NCI-H1694 (cell line): ENCODE data around the gene EXD3.

Experiments used
- DNase-seq: peaks from one replicate; lab custom pipeline; 2025; lab: John Stamatoyannopoulos, UW

The EXD3 gene

GRCh38 chr9:137317718-137318511 is 105.0 kb downstream of the EXD3 start:
- DNase-seq: no peak

DNA sequence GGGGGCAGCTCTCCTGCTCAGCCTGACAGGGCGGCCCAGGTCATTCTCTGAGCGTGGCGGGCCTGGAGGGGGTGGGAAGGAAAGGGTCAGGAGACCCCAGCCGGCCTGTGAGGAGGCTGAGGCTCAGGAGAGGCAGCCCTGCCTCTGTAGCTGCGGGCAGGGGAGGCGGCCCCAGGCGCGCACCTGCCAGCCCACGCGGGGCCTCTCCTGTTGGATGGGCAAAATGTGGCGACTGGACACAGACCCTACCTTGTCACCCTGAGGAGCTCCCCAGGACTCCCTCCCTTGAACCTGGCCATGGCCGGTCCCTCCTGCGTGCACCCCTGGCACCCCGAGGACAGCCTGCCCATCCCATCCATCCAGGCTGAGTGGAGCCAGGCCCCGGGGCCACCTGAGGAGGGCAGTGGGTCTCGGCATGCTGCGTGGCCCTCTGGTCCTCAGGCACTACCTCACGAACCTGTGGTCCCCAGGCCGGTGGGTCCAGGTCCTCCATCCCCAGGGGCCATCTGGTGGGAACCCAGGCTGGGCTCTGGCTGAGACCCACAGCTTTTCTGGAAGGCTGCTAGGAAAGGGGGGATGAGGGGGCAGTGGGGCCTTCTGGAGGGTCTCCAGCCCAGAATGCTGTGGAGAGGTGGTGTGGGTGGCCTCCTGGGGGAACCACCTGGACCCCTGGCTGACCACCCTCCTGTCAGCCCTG is 105.8 kb downstream of the EXD3 start:
- no peak for DNase-seq

GRCh38 chr9:137316012-137316981 is 106.7 kb downstream of the EXD3 start:
- DNase-seq: no peak

DNA sequence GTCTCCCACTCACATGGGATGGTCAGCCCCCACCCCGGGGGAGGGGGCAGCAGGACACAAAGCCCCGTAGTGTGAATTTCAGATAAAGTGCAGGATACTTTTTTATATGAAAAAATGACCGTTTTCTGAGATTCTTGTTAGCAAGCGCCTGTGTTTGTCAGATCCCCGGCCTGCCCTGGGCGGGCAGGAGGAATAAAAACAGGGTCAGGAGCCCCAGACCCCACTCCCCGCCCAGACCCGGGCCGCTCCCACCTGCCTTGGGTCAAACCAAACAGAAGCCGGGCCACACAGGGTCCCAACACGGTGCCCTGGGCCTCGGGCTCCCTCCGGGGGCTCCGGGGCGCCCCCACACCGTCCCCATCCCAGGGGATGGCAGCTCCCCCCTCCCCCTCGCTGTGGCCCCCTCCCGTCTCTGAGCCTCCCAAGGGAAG is 107.4 kb downstream of the EXD3 start:
- no peak for DNase-seq

GRCh38 chr9:137314561-137315560 is 108.1 kb downstream of the EXD3 start:
- DNase-seq: no peak

- no peak for DNase-seq
Measured at GRCh38 chr9:137313956-137314560, 108.9 kb downstream of the EXD3 start.

DNA sequence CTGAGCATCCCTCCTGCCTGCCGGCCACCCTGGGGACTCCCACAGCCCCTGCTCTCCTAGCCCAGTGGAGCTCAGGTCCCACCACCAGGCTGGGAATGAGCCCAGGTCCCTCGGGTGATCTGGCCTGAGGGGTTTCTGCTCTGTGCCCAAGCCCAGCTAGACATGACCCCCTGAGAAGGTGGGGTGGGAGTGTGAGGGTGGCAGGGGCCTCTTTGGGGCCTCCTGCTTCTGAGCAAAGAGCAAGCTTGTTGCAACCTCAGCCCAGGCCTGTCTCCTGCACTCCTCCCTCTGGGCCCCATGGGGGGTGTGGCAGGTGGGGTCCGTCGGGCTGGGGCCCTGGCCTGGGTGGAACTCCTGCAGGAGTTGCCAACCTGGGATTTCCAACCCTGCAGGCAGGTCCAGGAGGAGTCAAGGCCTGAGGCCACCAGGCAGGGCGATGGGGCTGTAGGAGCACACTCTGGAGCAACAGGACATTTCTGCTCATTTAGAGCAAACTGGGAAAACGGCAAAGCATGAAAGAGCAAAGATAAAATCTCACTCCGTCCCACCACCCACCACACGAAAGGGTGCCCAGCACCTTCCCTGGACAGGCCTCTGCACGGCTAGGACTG is 109.5 kb downstream of the EXD3 start:
- no peak for DNase-seq

DNA sequence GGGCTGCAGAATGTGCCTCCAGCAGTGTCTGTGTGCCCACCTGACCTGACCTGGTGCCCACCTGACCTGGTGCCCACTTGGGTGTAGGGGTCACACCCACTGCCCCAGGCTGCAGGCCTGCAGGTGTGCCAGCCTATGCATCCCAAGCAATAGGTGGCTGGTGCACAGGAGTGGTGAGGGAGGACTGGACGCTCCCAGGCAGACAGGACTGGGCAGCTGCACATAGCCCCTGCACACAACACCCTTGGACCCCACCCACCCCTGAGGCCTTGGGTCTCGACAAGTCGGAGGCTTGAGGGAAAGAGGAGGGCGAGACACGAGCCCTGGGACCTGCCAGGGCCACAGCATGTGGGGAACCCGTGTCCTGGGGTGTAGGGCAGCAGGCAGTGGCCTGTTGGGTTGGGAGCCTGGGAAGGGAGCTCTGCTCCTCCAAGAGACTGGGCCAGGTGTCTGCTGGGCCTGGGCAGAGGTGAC is 110.1 kb downstream of the EXD3 start:
- DNase-seq: no peak

GRCh38 chr9:137311986-137312851 is 110.7 kb downstream of the EXD3 start:
- DNase-seq: no peak

DNA sequence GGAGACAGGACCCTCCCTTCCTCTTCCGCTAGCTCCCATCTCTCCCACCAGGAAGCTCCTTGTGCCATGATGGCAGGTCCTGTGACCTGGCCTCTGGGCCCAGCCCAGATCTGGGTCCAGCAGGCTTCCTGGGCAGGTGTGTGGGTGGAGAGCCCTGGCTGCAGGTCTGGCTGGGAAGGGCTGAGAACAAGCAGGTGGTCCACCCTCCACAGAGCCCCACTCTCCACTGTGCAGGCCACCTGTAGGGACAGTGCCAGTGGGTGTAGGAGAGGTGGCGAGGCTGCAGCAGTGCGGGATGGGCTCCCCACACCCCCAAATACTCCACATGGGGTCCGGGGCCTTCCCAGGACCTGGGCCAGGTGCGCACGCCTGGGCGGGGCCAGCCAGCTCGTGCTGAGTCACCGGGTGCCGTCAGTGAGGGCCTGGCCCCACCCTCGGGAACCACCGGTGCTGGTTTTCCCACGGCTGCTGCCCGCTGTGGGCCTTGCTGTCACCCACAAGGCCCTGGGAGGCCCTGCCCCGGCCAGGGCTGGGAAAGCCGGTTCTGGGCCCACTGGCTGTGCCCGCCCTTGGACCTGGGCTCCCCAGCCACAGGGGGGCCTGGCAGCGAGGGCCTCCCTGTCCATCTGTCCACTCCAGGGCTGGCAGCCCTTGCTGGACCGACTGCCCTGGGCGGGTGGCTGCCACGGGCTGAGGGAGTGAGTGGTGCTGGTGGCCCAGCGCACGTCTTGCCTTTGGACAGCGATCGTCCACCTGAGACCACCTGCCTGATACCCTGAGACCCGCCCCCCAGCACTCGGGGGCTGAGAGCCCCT is 111.6 kb downstream of the EXD3 start:
- DNase-seq: no peak

DNA sequence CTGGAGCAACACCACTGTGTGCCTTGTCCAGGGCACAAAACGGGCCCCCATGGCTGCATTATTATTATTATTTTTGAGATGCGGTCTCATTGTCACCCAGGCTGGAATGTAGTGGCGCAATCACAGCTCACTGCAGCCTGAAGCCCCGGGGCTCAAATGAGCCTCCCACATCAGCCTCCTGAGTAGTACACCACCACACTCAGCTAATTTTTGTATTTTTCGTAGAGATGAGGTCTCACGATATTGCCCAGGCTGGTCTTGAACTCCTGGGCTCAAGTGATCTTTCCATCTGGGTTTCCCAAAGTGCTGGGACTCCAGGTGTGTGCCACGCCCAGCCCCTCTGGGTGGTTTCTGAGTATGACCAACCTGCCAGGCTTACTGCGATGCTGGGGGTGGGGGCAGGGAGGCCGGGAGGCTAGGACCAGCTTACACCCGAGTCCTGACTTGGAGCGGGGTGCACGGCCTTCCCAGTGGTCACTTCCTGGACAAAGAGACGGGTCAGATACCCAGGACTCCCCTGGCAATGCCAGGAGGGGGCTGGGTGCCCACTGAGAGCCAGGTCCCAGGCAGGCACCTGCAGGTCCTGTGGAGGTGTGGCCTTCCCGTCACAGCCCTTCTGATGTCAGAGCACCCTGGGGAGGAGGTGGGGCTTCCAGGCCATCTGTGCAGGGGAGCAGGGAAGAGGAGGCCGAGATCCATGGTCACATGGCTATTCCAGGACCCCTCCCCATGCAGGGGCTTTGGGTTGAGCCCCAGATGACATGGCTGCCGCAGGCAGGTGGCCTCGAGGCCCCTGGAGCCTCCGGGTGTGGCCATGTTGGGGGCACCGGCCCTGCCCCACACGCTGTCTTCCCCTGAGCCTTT is 112.5 kb downstream of the EXD3 start:
- no peak for DNase-seq

GRCh38 chr9:137309368-137310188 is 113.4 kb downstream of the EXD3 start:
- DNase-seq: no peak

DNA sequence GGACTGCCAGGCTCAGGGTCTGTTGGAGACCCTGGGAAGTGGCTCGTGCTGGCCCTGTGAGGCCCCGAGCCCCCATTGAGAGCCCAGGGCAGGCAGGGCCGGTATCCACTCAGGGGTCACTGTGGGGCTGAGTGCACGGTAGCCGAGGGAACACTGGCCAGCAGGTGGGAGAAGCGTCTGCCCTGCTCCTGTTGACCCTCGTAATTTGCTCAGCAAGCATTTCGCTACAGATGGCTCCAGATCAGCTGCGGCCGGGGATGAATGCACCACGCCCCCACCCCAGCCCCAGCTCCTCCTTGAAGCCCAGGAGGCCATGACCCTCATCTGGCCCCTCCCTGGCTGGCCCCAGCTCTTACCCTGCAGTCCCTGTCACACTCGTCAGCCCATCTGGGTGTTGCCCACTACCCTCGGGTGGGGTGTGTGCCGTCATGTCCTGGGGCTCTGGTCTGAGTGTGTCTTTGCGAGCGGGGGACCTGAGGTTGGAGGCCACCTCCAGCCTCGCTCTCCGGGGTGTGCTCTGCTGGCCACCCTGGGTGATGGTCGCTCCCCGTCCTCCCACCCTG is 114.8 kb downstream of the EXD3 start:
- no peak for DNase-seq

DNA sequence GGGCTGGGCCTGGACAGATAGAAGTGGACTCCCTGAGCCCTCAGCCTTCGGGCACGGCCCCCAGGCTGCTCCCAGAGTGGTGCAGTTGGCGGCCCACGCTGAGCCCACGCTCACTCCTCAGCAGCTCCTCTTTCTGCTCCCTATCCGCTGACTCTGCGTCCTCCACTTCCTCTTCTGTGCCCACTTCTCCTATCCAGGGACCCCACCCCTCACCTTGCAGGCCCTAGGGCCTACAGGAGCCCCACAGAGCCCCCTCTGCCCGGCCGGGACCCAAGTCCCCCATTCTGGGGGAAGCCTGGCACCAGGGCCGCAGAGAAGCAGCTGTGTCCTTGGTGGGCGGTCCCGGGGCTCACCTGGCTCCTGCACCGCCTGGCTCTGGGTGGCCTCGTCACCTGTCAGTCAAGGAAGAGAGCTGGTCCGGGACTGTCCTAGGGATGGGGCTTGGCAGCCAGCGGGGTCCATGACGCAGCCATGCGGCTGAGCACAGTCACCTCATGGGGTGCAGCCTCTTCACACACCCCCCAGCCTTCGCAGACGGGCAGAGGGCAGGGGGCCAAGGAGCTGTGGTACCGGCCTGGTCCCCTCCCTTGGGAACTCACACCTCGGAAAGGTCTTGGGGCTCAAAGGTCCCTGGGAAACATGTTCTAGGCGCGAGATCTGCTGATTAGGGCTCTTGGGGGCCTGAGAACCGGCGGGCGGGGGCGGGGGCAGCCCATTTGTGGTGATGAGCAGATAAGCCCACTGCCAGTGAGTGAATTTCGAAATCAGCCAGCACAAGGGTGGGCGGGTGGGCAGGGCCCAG is 115.5 kb downstream of the EXD3 start:
- DNase-seq: no peak

DNA sequence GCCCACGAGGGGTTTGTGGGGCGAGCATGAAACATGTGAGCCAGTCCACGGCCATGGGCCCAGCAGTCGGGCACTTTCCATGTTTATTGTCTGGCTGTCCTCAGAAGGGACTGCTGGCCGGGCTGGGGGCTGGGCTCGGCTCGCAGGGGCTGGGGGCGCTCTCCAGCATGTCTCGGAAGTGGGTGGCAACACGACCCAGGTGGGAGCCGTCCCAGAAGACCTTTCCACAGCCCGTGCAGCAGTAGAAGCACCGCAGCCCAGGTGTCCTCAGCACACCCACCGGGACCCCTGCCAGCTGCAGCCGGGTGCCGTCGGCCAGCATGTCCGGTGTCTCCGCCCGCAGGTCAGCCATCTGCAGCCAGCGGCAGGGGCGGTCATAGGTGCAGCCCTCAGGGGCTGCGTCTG is 116.1 kb downstream of the EXD3 start:
- DNase-seq: no peak
